Subcutaneous abdominal adipose tissue (tissue), 5 donors: Measurements from ENCODE around the gene CFAP20.

ENCODE experiments used
- H3K27ac ChIP-seq: one replicate; pipeline ENCODE4 v1.7.0; 2013; ENCODE audit warnings: low read depth, mild to moderate bottlenecking, inconsistent platforms, low read length, moderate library complexity
- H3K27me3 ChIP-seq, 5 donors: one replicate each; pipeline ENCODE4 v1.7.0; 2013; ENCODE audit warnings: low read length in 5 of 5, inconsistent platforms in 1 of 5; ENCODE audit not compliant: control insufficient read depth in 5 of 5, insufficient read depth in 4 of 5
- H3K36me3 ChIP-seq, 5 donors: one replicate each; pipeline ENCODE4 v1.7.0; 2013; ENCODE audit warnings: low read length in 5 of 5; ENCODE audit not compliant: control insufficient read depth in 5 of 5, insufficient read depth in 5 of 5
- H3K4me1 ChIP-seq, 5 donors: one replicate each; pipeline ENCODE4 v1.7.0; 2013; ENCODE audit warnings: low read length in 5 of 5, mild to moderate bottlenecking in 3 of 5, moderate library complexity in 1 of 5; ENCODE audit not compliant: control insufficient read depth in 5 of 5, insufficient read depth in 5 of 5
- H3K4me3 ChIP-seq, 5 donors: one replicate each; pipeline ENCODE4 v1.7.0; 2013; ENCODE audit warnings: low read length in 5 of 5, low read depth in 1 of 5
- H3K9ac ChIP-seq, 5 donors: one replicate each; pipeline ENCODE4 v1.7.0; 2013; ENCODE audit warnings: low read length in 5 of 5, mild to moderate bottlenecking in 4 of 5, moderate library complexity in 3 of 5
- H3K9me3 ChIP-seq, 5 donors: one replicate each; pipeline ENCODE4 v1.7.0; 2013; ENCODE audit warnings: low read length in 5 of 5; ENCODE audit not compliant: control insufficient read depth in 5 of 5
- donor health status: healthy.
- donor health status: healthy.
- donor health status: healthy.
- donor health status: healthy.
- donor health status: healthy.

Gene CFAP20

GRCh38 chr16:58129097-58129936, at the start of gene CFAP20:
Gene CFAP20, minus strand, starts transcription at chr16:58129381. Its CDS starts 266 bp downstream, at chr16:58129115.
- no peaks in the 10 kb centered on the region for H3K27me3 ChIP-seq
- peak within 1 kb of the TSS; percentile 74 for H3K27ac ChIP-seq
- no peaks in the 10 kb centered on the region for H3K36me3 ChIP-seq
- H3K9me3 ChIP-seq: peaks cover 0 to 2% (median 0%) of the 10 kb centered on the region in 5 donors
- H3K4me3 ChIP-seq: peak within 1 kb of the TSS; percentile 89 to 99 (median 93)
- peak within 1 kb of the TSS; percentile 84 to 94 (median 90) for H3K9ac ChIP-seq
- H3K4me1 ChIP-seq: peaks cover 2 to 46% (median 39%) of the 10 kb centered on the region in 5 donors

DNA sequence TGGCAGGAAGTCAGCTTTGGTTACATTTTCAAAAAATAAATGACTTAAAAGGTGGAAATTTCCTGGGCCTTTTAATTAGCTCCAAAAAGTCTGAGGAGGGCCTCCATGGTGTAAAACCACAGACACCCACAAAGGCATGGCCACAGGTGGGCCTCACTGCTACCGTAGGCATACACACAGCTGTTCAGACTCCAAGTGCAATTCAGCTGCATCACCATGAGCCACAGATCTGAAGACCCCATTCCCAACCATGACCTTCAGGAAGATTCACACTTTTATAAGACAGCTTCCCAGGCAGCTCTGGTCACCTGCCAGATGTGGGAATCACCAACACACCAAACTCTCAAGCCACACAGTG, 48.2 kb upstream of the CFAP20 start:
- Histone ChIP-seq H3K27me3 (no peaks in the 10 kb centered on the region), H3K27ac (no peak overlapping the region), H3K36me3 (peaks cover 13 to 55% (median 29%) of the 10 kb centered on the region in 5 donors), H3K4me1 (peaks cover 0 to 4% (median 0%) of the 10 kb centered on the region in 5 donors), H3K9me3 (no peaks in the 10 kb centered on the region), H3K4me3 (no peak overlapping the region), H3K9ac (no peak overlapping the region)

DNA sequence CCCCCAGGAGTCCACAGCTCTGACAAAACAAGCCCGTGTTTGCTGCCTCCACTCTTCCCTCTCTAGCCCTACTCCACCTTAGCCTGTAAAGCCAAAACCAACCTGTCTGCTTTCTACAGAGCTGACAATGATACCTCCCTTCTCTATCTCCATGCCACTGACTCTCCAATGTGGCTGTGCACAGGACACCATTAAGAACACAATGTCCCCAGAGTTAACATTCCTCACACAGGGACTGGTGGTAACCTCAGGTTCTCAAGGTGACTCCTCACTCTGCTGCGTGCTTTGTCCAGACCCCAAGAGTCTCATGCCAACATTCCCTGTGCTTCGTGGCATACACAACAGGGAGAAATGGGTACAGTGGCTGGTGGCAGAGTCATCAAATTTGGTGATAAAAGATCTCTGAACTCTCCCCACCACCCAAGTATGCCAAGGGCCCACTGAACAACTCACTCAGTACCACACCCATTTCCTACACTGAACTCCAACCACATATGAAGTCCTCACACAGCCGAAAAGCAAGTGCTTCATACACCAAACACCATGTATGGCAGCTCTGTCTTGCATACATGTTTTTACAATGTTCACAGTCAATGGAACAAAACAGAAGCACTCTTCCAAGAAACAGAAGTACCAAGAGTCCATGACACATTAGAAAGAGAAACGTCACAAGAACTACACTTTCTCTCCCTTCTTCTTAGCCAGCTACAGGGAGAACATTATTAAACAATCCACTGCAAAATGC, 47.6 kb upstream of the CFAP20 start:
- no peak overlapping the region for H3K27ac ChIP-seq
- H3K27me3 ChIP-seq: no peaks in the 10 kb centered on the region

GRCh38 chr16:58170223-58170622, 41.0 kb upstream of the CFAP20 start:
- H3K27ac ChIP-seq: no peak overlapping the region
- H3K36me3 ChIP-seq: peaks cover 38 to 83% (median 63%) of the 10 kb centered on the region in 5 donors
- H3K27me3 ChIP-seq: no peaks in the 10 kb centered on the region
- no peaks in the 10 kb centered on the region for H3K9me3 ChIP-seq
- H3K4me3 ChIP-seq: no peak overlapping the region
- H3K4me1 ChIP-seq: peaks cover 0 to 7% (median 0%) of the 10 kb centered on the region in 5 donors
- no peak overlapping the region for H3K9ac ChIP-seq

More for the DNA sequence above, 47.6 kb upstream of the CFAP20 start:
- Histone ChIP-seq H3K9me3 (no peaks in the 10 kb centered on the region), H3K4me3 (no peak overlapping the region), H3K4me1 (peaks cover 0 to 4% (median 0%) of the 10 kb centered on the region in 5 donors), H3K36me3 (peaks cover 13 to 57% (median 29%) of the 10 kb centered on the region in 5 donors), H3K9ac (no peak overlapping the region)

DNA sequence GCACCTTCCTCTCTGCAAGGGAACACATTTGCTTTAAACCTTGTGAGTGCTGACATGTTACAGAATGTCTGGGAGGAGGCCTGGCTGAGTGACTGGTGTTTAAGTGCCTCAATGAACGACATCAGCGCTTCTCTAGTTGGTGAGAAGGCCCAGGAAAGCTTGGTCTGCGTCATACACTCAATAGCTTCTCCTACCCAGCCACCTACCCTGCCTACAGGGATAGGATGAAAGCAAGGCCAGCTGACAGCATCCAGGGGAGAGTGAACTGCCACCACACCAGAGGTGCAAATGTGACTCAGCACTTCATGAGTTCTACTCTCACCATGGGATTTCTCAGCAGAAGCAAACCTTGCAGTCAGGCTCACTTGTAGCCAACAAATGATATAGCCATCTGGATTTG, 31.7 kb upstream of the CFAP20 start:
- no peaks in the 10 kb centered on the region for H3K9me3 ChIP-seq
- no peak overlapping the region for H3K9ac ChIP-seq
- peaks cover 0 to 9% (median 4%) of the 10 kb centered on the region in 5 donors for H3K4me1 ChIP-seq
- no peak overlapping the region for H3K27ac ChIP-seq
- no peaks in the 10 kb centered on the region for H3K27me3 ChIP-seq
- H3K4me3 ChIP-seq: no peak overlapping the region
- peaks cover 42 to 91% (median 72%) of the 10 kb centered on the region in 5 donors for H3K36me3 ChIP-seq

- Histone ChIP-seq H3K4me1 (no peaks in the 10 kb centered on the region), H3K36me3 (peaks cover 26 to 70% (median 50%) of the 10 kb centered on the region in 5 donors), H3K4me3 (no peak overlapping the region), H3K9ac (no peak overlapping the region), H3K9me3 (no peaks in the 10 kb centered on the region), H3K27me3 (no peaks in the 10 kb centered on the region), H3K27ac (no peak overlapping the region)
Observed at GRCh38 chr16:58158725-58159124, 29.5 kb upstream of the CFAP20 start.

DNA sequence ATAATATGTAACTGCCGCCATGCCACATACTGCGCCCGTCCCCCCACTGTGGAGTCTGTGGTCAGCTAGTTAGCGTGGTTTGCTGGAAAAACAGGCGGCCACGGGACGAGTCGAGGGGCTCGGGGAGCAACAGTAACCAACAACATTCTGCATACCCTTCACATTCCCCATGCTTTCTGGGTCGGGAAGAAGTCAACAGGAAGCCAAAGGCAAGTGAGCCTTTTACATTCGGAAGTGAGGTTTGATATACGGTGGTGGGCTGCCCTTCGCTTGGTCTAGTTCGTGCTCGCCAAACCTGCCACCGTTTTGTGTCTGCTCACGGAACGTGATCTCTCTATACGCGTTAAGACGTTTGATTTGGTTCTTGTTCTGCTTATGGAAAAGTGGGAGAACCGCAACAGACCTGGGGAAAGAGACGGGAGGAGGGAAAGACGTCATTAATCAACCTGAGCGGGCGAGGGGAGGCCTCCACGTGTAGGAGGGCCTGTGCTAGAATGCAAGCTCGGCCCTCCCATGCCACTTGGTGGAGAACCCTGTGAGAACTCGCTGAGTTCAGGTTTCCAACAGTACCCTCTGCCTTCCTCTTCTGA, 28.9 kb upstream of the CFAP20 start:
- no peak overlapping the region for H3K27ac ChIP-seq
- H3K9ac ChIP-seq: no peak overlapping the region
- H3K4me3 ChIP-seq: no peak overlapping the region
- no peaks in the 10 kb centered on the region for H3K4me1 ChIP-seq
- no peaks in the 10 kb centered on the region for H3K9me3 ChIP-seq
- H3K27me3 ChIP-seq: no peaks in the 10 kb centered on the region
- peaks cover 19 to 63% (median 43%) of the 10 kb centered on the region in 5 donors for H3K36me3 ChIP-seq

DNA sequence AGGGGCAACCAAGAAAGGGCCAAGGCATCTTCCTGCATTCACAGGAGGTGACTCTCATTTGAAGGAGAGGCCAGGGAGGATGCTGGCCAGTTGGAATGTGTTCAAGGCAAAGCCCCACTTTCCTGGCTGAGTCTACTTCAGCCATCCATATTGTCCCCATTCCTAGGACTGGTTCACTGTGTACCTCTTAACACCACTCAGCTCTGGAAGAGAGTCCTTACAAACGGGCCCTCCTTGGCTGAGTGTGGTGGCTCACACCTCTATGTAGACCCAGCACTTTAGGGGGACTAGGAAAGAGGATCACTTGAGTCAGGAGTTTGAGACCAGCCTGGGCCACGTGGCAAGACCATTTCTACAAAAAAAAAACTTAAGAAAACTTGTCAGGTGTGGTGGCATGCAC, 28.1 kb upstream of the CFAP20 start:
- no peak overlapping the region for H3K27ac ChIP-seq
- no peaks in the 10 kb centered on the region for H3K27me3 ChIP-seq
- no peaks in the 10 kb centered on the region for H3K9me3 ChIP-seq
- H3K4me1 ChIP-seq: no peaks in the 10 kb centered on the region
- H3K36me3 ChIP-seq: peaks cover 14 to 55% (median 35%) of the 10 kb centered on the region in 5 donors
- no peak overlapping the region for H3K4me3 ChIP-seq
- no peak overlapping the region for H3K9ac ChIP-seq

DNA sequence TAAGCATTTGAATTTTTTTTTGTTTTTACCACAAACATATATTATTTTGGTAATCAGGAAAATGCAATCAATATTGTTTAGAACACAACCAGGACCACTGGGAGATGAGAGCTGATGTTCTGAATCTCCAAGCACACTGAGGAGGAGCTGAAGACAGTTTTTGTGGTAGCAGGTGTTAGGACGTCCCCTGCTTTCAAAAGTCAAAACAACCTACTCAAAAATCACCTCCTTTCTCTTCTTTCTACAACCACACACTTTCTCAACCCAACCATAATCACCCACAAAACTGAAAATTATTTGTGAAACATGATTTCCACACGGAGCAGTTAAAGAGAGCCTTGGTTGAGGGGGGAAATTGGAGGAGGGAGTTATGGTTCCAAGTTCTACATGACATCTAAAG, 26.7 kb upstream of the CFAP20 start:
- no peaks in the 10 kb centered on the region for H3K4me1 ChIP-seq
- no peaks in the 10 kb centered on the region for H3K27me3 ChIP-seq

More for the DNA sequence above, 26.7 kb upstream of the CFAP20 start:
- no peak overlapping the region for H3K4me3 ChIP-seq
- no peaks in the 10 kb centered on the region for H3K9me3 ChIP-seq
- H3K9ac ChIP-seq: no peak overlapping the region
- H3K27ac ChIP-seq: no peak overlapping the region
- peaks cover 6 to 41% (median 21%) of the 10 kb centered on the region in 5 donors for H3K36me3 ChIP-seq
